HepG2 (cell line): ENCODE results near the gene MYH7B. TPM values are rescaled to one million over a fixed set of nuclear protein-coding genes. Genes with fewer than 3 reads are reported as not detected.

Experiments used
- AGO1 ChIP-seq: fragments of 200-400 bp; formaldehyde crosslinking; IDR thresholded peaks from 2 replicates; pipeline ENCODE4 v1.6.1; 2017; ENCODE audit warnings: mild to moderate bottlenecking, low read depth, low read length, moderate library complexity; ENCODE audit not compliant: poor library complexity, severe bottlenecking
- AGO2 ChIP-seq: fragments of 200-400 bp; formaldehyde crosslinking; optimal IDR thresholded peaks from 2 replicates; pipeline ENCODE3; 2017; ENCODE audit warnings: mild to moderate bottlenecking, low read depth, low read length, moderate library complexity
- FOSL2 ChIP-seq: sonication (generic); formaldehyde crosslinking; IDR thresholded peaks from 2 replicates; pipeline ENCODE4 v1.4.0; 2020; ENCODE audit warnings: missing genetic modification reagents
- GPN1 ChIP-seq: sonication (generic); formaldehyde crosslinking; IDR thresholded peaks from 2 replicates; pipeline ENCODE4 v1.5.1; 2020; ENCODE audit warnings: missing genetic modification reagents, borderline replicate concordance
- HNRNPLL ChIP-seq: fragments of 200-400 bp; formaldehyde crosslinking; IDR thresholded peaks from 2 replicates; pipeline ENCODE4 v1.6.1; 2017; ENCODE audit warnings: mild to moderate bottlenecking, low read depth, low read length; ENCODE audit not compliant: poor library complexity, severe bottlenecking
- IRX3 ChIP-seq: sonication (generic); formaldehyde crosslinking; IDR thresholded peaks from 2 replicates; pipeline ENCODE4 v1.8.1; 2023; ENCODE audit warnings: mild to moderate bottlenecking, low read depth, missing genetic modification reagents, borderline replicate concordance
- MYC ChIP-seq: sonication (generic); formaldehyde crosslinking; IDR thresholded peaks from 2 replicates; pipeline ENCODE4 v1.9.0; 2021; ENCODE audit warnings: missing genetic modification reagents, borderline replicate concordance
- MYNN ChIP-seq: sonication (generic); formaldehyde crosslinking; IDR thresholded peaks from 2 replicates; pipeline ENCODE4 v1.4.0; 2020; ENCODE audit warnings: mild to moderate bottlenecking, low read depth, missing genetic modification reagents
- RARA ChIP-seq: IDR thresholded peaks from 2 replicates; pipeline ENCODE4 v1.6.1; 2016; ENCODE audit warnings: missing genetic modification reagents, missing compliant biosample characterization
- ZFP36L1 ChIP-seq: sonication (generic); formaldehyde crosslinking; IDR thresholded peaks from 2 replicates; pipeline ENCODE4 v1.8.0; 2022; ENCODE audit warnings: mild to moderate bottlenecking, missing genetic modification reagents, moderate library complexity
- ZMYM4 ChIP-seq: sonication (generic); formaldehyde crosslinking; IDR thresholded peaks from 2 replicates; pipeline ENCODE4 v1.8.1; 2023; ENCODE audit warnings: mild to moderate bottlenecking, missing genetic modification reagents
- ZNF225 ChIP-seq: sonication (generic); formaldehyde crosslinking; IDR thresholded peaks from 2 replicates; pipeline ENCODE4 v1.4.0; 2020; ENCODE audit warnings: mild to moderate bottlenecking, missing genetic modification reagents
- ZNF644 ChIP-seq: IDR thresholded peaks from 2 replicates; pipeline ENCODE4 v1.6.1; 2016; ENCODE audit warnings: low read depth
- ZNF687 ChIP-seq: sonication (generic); formaldehyde crosslinking; IDR thresholded peaks from 2 replicates; pipeline ENCODE4 v1.5.1; 2020; ENCODE audit warnings: mild to moderate bottlenecking, missing genetic modification reagents, moderate library complexity
- polyA plus RNA-seq, 8 experiments: library from polyadenylated mRNA; depleted of rRNA in 3 of 8; stranded (reverse) in 7 of 8; unstranded in 1 of 8; fragments of >200 nt; fragmentation: Illumina TruSeq in 4 of 8; extraction: Trizol in 4 of 8; gene quantifications; 2 replicates each; pipeline versions ENCODE4 v1.2.1 to v1.2.3, GENCODE V29; 2011 to 2016; ENCODE audit warnings: low read depth in 4 of 8, missing spikeins in 1 of 8, mixed read lengths in 1 of 8; ENCODE audit not compliant: insufficient read depth in 1 of 8
- total RNA-seq, 5 experiments: library from RNA; depleted of rRNA; stranded (reverse); fragments of >200 nt; fragmentation: Illumina TruSeq; extraction: Trizol; gene quantifications; 2 replicates each; pipeline ENCODE4 v1.2.3, GENCODE V29; 2016; ENCODE audit warnings: low read depth in 1 of 5
- TF ChIP-seq, protein P1 (sequence below): sonication (generic); formaldehyde crosslinking; IDR thresholded peaks from 2 replicates; pipeline ENCODE4 v1.4.0; 2020; ENCODE audit warnings: missing genetic modification reagents
- TF ChIP-seq, protein P2 (sequence below): sonication (generic); formaldehyde crosslinking; IDR thresholded peaks from 2 replicates; pipeline ENCODE4 v1.9.0; 2022; ENCODE audit warnings: missing genetic modification reagents, mild to moderate bottlenecking, borderline replicate concordance

The MYH7B gene
- total and polyA plus RNA-seq, 2 of the 13 experiments (the other 11 are each of a cell fraction or from before 2014, with no cell fraction given), result 0.05 to 0.20 TPM

GRCh38 chr20:34987288-34988190, 31.9 kb downstream of the MYH7B start (continued):
- peak; percentile 34; the same call in 1 of the 2 replicates for TF ChIP-seq ZNF687 (CRISPR knock-in tag)
- no peak for TF ChIP-seq ZNF644
- TF ChIP-seq ZMYM4 (CRISPR knock-in tag), result no peak
- TF ChIP-seq FOSL2 (CRISPR knock-in tag), result peak; percentile 15; the same call in 1 of the 2 replicates
- TF ChIP-seq, protein P1, sequence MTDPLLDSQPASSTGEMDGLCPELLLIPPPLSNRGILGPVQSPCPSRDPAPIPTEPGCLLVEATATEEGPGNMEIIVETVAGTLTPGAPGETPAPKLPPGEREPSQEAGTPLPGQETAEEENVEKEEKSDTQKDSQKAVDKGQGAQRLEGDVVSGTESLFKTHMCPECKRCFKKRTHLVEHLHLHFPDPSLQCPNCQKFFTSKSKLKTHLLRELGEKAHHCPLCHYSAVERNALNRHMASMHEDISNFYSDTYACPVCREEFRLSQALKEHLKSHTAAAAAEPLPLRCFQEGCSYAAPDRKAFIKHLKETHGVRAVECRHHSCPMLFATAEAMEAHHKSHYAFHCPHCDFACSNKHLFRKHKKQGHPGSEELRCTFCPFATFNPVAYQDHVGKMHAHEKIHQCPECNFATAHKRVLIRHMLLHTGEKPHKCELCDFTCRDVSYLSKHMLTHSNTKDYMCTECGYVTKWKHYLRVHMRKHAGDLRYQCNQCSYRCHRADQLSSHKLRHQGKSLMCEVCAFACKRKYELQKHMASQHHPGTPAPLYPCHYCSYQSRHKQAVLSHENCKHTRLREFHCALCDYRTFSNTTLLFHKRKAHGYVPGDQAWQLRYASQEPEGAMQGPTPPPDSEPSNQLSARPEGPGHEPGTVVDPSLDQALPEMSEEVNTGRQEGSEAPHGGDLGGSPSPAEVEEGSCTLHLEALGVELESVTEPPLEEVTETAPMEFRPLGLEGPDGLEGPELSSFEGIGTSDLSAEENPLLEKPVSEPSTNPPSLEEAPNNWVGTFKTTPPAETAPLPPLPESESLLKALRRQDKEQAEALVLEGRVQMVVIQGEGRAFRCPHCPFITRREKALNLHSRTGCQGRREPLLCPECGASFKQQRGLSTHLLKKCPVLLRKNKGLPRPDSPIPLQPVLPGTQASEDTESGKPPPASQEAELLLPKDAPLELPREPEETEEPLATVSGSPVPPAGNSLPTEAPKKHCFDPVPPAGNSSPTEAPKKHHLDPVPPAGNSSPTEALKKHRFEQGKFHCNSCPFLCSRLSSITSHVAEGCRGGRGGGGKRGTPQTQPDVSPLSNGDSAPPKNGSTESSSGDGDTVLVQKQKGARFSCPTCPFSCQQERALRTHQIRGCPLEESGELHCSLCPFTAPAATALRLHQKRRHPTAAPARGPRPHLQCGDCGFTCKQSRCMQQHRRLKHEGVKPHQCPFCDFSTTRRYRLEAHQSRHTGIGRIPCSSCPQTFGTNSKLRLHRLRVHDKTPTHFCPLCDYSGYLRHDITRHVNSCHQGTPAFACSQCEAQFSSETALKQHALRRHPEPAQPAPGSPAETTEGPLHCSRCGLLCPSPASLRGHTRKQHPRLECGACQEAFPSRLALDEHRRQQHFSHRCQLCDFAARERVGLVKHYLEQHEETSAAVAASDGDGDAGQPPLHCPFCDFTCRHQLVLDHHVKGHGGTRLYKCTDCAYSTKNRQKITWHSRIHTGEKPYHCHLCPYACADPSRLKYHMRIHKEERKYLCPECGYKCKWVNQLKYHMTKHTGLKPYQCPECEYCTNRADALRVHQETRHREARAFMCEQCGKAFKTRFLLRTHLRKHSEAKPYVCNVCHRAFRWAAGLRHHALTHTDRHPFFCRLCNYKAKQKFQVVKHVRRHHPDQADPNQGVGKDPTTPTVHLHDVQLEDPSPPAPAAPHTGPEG, result no peak
- no peak for TF ChIP-seq ZFP36L1 (CRISPR knock-in tag)
- no peak for TF ChIP-seq ZNF225 (CRISPR knock-in tag)
- peak; percentile 92 for TF ChIP-seq RARA (CRISPR knock-in tag)
- TF ChIP-seq MYC (CRISPR knock-in tag), result peak; percentile 5; the same call in 1 of the 2 replicates
- TF ChIP-seq AGO1, result peak; percentile 40
- TF ChIP-seq GPN1 (CRISPR knock-in tag), result no peak
- TF ChIP-seq MYNN, result no peak
- no peak for TF ChIP-seq HNRNPLL
- peak; percentile 75 for TF ChIP-seq AGO2
- TF ChIP-seq, protein P2, sequence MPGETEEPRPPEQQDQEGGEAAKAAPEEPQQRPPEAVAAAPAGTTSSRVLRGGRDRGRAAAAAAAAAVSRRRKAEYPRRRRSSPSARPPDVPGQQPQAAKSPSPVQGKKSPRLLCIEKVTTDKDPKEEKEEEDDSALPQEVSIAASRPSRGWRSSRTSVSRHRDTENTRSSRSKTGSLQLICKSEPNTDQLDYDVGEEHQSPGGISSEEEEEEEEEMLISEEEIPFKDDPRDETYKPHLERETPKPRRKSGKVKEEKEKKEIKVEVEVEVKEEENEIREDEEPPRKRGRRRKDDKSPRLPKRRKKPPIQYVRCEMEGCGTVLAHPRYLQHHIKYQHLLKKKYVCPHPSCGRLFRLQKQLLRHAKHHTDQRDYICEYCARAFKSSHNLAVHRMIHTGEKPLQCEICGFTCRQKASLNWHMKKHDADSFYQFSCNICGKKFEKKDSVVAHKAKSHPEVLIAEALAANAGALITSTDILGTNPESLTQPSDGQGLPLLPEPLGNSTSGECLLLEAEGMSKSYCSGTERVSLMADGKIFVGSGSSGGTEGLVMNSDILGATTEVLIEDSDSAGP (CRISPR knock-in tag), result peak; percentile 17; the same call in 1 of the 2 replicates
- no peak for TF ChIP-seq IRX3 (CRISPR knock-in tag)
